GM21515 (cell line): ENCODE results near the gene SIX5.
A peak's percentile ranks its signal among the peaks of the same experiment; 100 is the strongest.
"Not testable (repeated sequence)": the region's sequence is repeated elsewhere in the genome, so short reads cannot be mapped to it uniquely, and the experiment has no call there.

ENCODE experiments used
- ATAC-seq: cut with Tn5 transposase; IDR thresholded peaks from one replicate; pipeline ENCODE4 v1.9.1; 2021; ENCODE audit not compliant: unreplicated experiment

The SIX5 gene

DNA sequence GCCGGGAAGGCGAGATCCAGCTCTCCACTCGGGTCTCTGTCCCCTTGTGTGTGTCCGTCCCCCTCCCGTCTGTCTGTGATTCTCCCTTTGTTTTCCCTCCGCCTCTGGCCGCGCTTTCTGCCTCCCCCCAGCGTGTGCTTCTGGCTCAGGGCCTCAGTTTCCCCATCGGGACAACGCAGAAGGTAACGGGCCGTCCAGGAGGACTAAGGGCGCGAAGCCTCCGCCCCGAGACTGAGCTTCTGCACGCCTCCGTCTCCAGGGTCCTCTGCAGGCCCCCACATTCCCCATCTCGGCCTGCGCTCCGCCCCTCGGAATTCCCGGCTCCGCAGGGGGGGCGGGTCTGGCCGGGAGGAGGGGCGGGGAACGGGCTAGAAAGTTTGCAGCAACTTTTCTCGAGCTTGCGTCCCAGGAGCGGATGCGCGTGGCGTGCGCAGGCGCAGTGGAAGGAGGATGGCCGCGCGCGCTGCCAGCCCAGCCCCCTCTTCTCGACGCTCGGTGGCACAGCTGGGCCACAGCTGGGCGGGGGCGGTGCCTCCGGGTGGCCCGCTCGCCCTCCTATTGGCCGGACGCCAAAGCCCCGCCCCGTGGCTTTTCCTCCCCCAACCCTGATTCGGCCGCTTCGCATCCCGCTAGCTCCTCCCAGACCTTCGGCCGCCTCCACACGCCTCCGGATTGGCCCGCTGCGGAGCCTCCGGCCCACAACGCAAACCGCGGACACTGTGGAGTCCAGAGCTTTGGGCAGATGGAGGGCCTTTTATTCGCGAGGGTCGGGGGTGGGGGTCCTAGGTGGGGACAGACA lies at the start of gene SIX5:
Gene SIX5 (minus strand): TSS at position 269 of the 799 bp plus-strand sequence. CDS start 408 bp downstream, outside the sequence.
- ATAC-seq: peak; percentile 50

DNA sequence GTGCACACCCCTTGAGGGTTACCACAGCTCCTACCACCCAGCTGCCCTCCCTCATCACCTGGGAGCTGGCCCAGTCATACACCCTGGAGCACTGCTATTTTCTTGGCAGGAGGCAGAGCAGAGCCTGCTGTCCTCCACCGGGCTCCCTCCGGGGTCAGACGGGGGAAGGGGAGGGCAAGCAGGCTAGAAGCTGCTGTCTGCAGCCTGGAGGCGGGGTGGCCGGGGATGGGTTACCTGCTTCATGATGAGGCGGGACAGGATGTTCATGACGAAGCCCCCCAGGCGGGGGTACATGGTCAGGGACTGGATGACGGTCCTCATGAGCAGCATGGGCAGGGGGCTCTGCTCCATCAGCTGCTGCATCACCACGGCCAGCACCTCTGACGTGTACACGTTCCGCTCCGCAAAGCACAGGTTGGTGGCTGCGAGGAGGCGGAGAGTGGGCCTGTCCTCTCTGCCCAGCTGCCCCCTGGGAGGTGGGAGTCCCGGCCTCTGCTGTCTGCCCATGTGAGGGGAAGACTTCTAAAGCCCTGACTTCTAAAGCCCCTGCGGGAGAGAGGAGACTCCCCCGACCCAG lies 48.8 kb upstream of the SIX5 start:
- ATAC-seq: no peak

DNA sequence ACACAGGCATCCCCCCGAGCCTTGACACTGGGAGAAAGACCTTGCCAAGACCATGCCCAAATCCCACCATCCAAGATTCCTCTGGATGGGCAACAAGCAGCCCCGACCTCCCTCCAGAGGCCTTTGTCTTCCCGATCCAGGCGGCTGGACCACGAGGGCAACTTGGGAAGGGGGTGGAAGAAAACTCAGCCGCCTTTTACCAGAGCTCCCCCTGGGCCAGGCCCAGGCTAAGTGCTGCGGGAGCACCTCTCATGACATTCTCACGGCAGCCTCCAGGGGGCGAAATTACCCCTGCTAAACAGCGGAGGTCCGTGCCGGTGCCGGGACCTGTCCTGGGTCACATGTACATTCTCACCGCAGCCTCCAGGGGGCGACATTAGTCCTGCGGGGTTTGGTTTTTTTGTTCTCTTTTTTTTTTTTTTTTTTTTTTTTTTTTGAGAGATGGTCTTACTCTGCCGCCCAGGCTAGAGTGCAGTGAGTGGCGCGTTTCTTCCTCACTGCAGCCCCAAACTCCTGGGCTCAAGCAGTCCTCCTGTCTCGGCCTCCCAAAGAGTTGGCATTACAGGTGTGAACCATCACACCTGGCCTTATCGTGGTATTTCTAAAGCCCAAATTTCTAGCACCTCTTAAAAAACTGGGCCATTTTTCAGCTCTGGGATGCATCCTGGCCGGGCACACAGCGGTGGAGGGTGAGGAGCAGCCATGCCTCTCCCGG lies 48.1 kb upstream of the SIX5 start:
- ATAC-seq: peak; percentile 73

- ATAC-seq: no peak
These were observed 47.4 kb upstream of the SIX5 start for GRCh38 chr19:45816236-45817009.

- ATAC-seq: no peak
These were observed 46.6 kb upstream of the SIX5 start for GRCh38 chr19:45815481-45816216.

GRCh38 chr19:45814851-45815480 lies 45.9 kb upstream of the SIX5 start, which contains the start of gene RSPH6A:
Gene RSPH6A (minus strand): TSS chr19:45815308. CDS start chr19:45815176, 132 bp downstream.
- ATAC-seq: no peak

- ATAC-seq: no peak
These were observed 45.2 kb upstream of the SIX5 start for GRCh38 chr19:45814166-45814780.

DNA sequence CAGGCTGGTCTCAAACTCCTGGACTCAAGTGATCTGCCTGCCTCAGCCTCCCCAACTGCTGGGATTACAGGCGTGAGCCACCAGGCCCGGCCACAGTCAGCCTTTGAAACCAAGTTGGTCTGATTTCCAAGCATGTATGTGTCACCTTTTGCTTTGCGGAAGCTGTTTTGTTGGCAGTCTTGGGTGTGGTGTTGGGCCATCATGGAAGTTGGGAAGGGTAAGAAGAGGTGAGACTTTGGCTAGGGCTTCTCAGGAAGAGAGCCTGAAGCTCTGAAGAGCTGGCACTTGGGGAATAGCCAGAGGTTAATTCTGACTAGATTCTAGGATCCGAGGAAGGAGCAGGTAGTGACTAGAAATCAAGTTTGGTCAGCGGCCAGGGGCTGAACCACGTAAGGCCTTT lies 43.2 kb upstream of the SIX5 start:
- ATAC-seq: no peak

DNA sequence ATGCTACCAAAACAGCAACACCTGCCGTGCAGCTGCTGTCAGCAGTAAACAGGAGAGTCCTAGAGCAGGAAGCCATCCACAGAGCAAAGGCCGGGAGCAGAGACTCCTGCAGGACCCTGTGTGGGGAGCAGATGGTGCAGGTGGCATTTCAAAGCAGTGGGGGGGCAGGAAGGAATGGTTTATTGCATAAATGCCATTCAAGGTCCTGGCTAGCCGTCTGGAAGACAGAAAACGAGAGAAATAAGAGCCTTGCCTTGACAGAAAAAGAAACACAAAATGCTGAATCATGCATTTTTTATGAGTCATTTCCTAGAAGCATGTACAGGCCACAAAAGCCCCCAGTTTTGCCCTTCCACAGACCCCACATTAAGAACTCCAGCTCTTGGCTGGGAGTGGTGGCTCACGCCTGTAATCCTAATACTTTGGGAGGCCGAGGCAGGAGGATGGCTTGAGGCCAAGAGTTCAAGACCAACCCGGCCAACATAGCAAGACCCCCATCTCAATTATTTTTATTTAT lies 40.6 kb upstream of the SIX5 start:
- no peak for ATAC-seq

DNA sequence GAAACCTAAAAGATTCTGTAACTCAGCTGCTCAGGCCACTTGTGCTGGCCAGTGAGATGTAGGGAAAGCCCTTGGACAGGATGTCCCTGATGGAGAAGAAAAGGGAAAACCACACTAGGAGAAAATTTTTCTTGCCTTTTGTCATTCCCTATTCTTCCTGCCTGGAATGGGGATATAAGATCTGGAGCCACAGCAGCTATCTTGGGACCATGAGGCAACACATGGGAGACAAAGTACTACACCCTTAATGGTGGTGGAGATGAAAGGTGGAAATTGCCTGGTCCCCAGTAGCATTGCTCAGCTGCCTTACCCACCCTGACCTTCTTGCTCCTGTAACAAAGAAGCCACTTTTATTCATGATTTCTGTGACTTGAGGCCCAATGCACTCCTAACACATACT lies 36.7 kb upstream of the SIX5 start:
- no peak for ATAC-seq

DNA sequence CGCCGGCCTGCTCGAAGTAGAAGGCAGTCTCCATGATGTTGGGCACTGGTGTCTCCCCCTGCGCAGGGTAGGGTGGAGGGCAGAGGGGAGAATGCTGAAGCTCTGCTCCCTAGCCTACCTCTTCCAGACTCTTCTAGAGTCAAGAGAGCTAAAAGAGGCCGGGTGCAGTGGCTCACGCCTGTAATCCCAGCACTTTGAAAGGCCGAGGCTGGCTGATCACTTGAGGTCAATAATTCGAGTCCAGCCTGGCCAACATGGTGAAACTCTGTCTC lies 35.8 kb upstream of the SIX5 start:
- ATAC-seq: no peak

DNA sequence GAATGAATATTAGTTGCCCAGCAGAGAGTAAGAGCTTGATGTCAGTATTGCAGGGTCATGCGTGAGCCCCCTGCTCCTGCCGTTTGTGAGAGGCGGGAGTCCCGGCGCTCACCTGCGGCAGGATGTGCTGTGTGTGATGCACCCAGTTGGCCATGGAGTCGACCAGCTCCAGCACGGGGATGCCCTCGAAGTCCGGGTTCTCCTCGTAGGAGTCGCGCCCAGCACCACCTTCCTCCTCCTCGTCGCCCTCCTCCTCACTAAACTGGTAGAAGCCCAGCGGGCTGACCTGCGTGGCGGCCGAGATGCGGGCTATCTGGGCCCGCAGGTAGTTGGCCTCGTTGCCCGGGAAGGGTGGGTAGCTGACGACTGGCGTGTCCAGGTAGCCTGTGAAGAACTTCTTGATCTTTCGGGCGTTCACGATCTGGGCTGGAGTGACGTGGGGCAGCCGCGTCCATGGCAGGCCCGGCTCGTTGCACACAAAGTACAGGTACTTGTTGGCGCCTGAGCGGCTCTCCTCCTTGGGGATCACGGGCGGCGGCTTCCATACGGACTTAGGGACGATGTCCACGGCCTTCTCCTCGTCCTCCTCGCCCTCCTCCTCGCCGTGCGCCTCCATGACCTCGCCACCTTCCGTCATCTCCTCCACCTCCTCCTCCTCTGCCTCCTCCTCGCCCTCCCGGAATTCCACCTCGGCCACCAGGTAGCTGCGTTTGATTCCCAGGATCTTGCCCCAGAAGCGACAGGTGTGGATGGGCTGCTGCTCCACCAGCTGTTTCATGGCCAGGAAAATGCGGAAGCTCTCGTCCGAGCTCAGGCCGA lies 35.3 kb upstream of the SIX5 start:
- ATAC-seq: no peak

DNA sequence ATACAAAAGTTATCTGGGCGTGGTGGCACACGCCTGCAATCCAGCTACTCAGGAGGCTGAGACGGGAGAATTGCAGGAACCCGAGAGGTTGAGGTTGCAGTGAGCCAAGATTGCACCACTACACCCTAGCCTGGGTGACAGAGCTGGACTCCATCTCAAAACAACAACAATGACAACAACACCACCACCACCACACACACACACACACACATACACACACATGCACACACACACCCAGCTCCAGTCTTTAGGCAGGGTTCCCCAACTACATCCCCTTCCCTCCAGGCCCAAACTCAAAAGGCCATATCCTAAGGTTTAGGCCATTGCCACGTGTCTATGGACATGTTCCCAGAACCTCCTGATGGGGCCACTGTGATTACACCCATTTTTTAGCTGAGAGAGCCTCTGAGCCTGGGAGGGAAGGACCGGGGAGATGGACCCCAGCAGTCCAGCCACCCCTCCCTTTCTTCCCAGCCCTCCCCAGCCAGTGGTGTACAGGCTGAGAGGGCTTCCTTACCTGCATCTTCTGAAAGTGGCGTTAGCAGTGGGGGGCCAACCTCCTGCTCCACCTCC lies 32.6 kb upstream of the SIX5 start:
- ATAC-seq: no peak

- no peak for ATAC-seq
These were observed 31.1 kb upstream of the SIX5 start for GRCh38 chr19:45800070-45800553.

- ATAC-seq: not testable (repeated sequence)
These were observed 30.5 kb upstream of the SIX5 start for GRCh38 chr19:45799541-45799940.

DNA sequence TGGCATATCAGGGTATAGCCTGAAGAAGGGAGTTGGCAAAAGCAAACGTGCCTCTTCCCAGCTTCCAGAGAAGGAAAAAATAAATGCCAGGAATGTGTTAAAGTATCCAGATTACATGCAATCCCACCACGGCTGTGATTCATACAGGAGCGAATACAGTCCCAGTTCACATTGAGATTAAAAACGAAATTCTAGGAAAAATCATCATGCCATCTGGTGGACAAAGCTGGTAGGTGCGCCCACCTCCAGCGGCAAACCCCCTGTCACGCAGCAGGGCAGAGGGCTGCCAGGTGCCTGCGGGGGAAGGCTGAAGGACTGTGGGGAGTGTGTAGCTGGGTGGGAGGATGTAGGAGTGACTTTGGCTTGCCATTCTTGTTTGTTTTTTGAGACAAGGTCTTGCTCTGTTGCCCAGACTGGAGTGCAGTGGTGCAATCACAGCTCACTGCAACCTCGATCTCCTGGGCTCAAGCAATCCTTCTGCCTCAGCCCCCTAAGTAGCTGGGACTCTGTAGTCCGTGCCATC lies 30.0 kb upstream of the SIX5 start:
- ATAC-seq: no peak

DNA sequence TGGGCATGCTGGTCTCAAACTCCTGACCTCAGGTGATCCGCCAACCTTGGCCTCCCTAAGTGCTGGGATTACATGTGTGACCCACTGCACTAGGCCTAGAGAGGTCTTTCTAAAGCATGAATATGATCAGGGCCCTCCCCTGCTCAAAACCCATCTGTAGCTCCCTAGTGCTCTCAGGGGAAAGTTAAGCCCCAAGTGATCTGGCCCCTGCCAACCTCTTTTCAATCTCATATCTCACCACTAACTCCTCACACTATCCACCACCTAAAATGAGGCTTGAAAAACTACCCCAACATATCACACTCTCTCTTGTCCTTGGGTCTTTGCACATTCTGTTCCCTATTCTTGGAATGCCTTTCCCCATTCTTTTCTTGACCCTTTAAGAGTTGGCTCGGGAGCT lies 25.6 kb upstream of the SIX5 start:
- ATAC-seq: no peak

GRCh38 chr19:45793876-45794275 lies 24.8 kb upstream of the SIX5 start:
- ATAC-seq: no peak
